ENCODE data around the gene GBP6. TPM values are rescaled to one million over a fixed set of nuclear protein-coding genes. Genes with fewer than 3 reads are reported as not detected.

GBP6 gene, protein sequence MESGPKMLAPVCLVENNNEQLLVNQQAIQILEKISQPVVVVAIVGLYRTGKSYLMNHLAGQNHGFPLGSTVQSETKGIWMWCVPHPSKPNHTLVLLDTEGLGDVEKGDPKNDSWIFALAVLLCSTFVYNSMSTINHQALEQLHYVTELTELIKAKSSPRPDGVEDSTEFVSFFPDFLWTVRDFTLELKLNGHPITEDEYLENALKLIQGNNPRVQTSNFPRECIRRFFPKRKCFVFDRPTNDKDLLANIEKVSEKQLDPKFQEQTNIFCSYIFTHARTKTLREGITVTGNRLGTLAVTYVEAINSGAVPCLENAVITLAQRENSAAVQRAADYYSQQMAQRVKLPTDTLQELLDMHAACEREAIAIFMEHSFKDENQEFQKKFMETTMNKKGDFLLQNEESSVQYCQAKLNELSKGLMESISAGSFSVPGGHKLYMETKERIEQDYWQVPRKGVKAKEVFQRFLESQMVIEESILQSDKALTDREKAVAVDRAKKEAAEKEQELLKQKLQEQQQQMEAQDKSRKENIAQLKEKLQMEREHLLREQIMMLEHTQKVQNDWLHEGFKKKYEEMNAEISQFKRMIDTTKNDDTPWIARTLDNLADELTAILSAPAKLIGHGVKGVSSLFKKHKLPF
- not detected in 2 replicates for total RNA-seq
- long read RNA-seq, result 0 reads

- no peaks in the 10 kb centered on the region for H3K36me3 Mint-ChIP-seq (ENCODE audit: unreplicated experiment)
- no peak within 1 kb of the TSS for H3K4me3 Mint-ChIP-seq (ENCODE audit: unreplicated experiment)
- DNase-seq (ENCODE audit: extremely low spot score, unreplicated experiment), result no peak
- TF ChIP-seq, protein P1, sequence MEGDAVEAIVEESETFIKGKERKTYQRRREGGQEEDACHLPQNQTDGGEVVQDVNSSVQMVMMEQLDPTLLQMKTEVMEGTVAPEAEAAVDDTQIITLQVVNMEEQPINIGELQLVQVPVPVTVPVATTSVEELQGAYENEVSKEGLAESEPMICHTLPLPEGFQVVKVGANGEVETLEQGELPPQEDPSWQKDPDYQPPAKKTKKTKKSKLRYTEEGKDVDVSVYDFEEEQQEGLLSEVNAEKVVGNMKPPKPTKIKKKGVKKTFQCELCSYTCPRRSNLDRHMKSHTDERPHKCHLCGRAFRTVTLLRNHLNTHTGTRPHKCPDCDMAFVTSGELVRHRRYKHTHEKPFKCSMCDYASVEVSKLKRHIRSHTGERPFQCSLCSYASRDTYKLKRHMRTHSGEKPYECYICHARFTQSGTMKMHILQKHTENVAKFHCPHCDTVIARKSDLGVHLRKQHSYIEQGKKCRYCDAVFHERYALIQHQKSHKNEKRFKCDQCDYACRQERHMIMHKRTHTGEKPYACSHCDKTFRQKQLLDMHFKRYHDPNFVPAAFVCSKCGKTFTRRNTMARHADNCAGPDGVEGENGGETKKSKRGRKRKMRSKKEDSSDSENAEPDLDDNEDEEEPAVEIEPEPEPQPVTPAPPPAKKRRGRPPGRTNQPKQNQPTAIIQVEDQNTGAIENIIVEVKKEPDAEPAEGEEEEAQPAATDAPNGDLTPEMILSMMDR (IDR thresholded peaks at IDR 0.05), result no peak
- H3K27me3 Mint-ChIP-seq (ENCODE audit: unreplicated experiment), result peaks cover 10% of the 10 kb centered on the region
- H3K4me1 Mint-ChIP-seq (ENCODE audit: unreplicated experiment), result no peaks in the 10 kb centered on the region
- no peak within 1 kb of the TSS for H3K27ac Mint-ChIP-seq (ENCODE audit: unreplicated experiment)
- H3K9me3 Mint-ChIP-seq (ENCODE audit: unreplicated experiment), result no peaks in the 10 kb centered on the region
These were observed at the start of gene GBP6 for GRCh38 chr1:89363638-89364536. GBP6 (plus strand) TSS chr1:89364059; CDS start chr1:89368552, 4,493 bp downstream.

DNA sequence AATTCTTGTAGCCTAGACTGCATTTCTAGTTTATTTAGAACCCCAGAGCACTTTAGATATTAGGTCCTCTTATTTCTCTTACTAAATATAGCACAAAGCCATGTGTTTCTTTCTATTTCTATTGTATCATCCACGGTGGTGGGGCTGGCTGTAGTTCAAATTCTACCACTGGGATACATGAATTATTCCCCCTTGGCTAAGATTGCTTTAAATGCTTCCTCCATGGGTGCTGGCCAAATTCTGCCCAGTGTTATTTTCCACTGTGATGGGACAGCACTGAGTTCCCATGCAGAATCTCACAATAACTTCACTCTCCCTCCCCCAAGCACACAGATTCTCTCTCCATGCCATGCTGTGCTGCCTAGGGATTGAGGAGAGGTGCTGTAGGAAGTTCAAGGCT is 41.5 kb upstream of the GBP6 start:
- Mint-ChIP-seq H3K27ac (ENCODE audit: unreplicated experiment) (no peak overlapping the region), H3K36me3 (ENCODE audit: unreplicated experiment) (no peaks in the 10 kb centered on the region), H3K9me3 (ENCODE audit: unreplicated experiment) (peaks cover 8% of the 10 kb centered on the region), H3K4me3 (ENCODE audit: unreplicated experiment) (no peak overlapping the region), H3K27me3 (ENCODE audit: unreplicated experiment) (peaks cover 3% of the 10 kb centered on the region), H3K4me1 (ENCODE audit: unreplicated experiment) (no peaks in the 10 kb centered on the region)
- DNase-seq (ENCODE audit: extremely low spot score, unreplicated experiment), result no peak
- TF ChIP-seq, protein P1 (IDR thresholded peaks at IDR 0.05), result no peak

DNA sequence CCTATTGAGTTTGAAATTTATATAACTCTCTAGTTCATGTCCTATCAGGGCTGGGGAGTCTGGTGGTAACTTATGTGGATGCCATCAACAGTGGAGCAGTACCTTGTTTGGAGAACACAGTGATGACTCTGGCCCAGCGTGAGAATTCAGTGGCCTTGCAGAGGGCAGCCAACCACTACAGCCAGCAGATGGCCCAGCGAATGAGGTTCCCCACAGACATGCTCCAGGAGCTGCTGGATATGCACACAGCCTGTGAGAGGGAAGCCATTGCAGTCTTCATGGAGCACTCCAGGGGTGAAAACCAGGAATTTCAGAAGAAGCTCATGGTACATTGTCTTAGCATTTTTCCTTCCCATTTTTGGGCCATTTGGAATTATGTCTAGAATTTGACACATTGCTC is 32.0 kb upstream of the GBP6 start:
- H3K36me3 Mint-ChIP-seq (ENCODE audit: unreplicated experiment), result no peaks in the 10 kb centered on the region
- H3K9me3 Mint-ChIP-seq (ENCODE audit: unreplicated experiment), result peaks cover 5% of the 10 kb centered on the region
- TF ChIP-seq, protein P1 (IDR thresholded peaks at IDR 0.05), result no peak
- no peaks in the 10 kb centered on the region for H3K4me1 Mint-ChIP-seq (ENCODE audit: unreplicated experiment)
- no peaks in the 10 kb centered on the region for H3K27me3 Mint-ChIP-seq (ENCODE audit: unreplicated experiment)
- no peak overlapping the region for H3K4me3 Mint-ChIP-seq (ENCODE audit: unreplicated experiment)
- H3K27ac Mint-ChIP-seq (ENCODE audit: unreplicated experiment), result no peak overlapping the region
- no peak for DNase-seq (ENCODE audit: extremely low spot score, unreplicated experiment)

DNA sequence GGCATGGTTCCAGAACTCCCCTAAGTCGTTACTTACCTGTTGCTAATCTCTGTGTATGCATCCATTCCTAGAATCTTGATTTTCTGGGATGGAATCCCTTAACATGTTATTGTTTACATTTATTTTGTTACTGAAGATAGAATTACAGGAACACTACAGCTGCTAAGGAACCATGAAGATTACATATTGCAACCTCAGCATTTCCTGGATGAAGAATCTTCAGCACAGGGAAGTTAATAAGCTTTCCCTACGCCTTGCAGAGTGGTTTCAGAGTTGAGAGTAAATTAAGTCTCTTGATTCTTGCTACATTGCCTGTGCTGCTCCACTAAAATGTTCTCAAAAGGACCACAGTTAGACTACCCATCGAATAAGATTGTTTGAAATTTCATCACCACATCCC is 31.4 kb upstream of the GBP6 start:
- DNase-seq (ENCODE audit: extremely low spot score, unreplicated experiment), result no peak
- Mint-ChIP-seq H3K36me3 (ENCODE audit: unreplicated experiment) (no peaks in the 10 kb centered on the region), H3K9me3 (ENCODE audit: unreplicated experiment) (peaks cover 5% of the 10 kb centered on the region), H3K27ac (ENCODE audit: unreplicated experiment) (no peak overlapping the region), H3K27me3 (ENCODE audit: unreplicated experiment) (no peaks in the 10 kb centered on the region), H3K4me1 (ENCODE audit: unreplicated experiment) (no peaks in the 10 kb centered on the region), H3K4me3 (ENCODE audit: unreplicated experiment) (no peak overlapping the region)
- TF ChIP-seq, protein P1 (IDR thresholded peaks at IDR 0.05), result no peak

Measured in osteocyte (in vitro differentiated cells).